ENCODE results near the gene OSBP2. TPM values are rescaled to one million over a fixed set of nuclear protein-coding genes. Genes with fewer than 3 reads are reported as not detected.

Gene OSBP2
- total RNA-seq, 2 donors from 2014 or later: 4.0 to 16.8 TPM

DNA sequence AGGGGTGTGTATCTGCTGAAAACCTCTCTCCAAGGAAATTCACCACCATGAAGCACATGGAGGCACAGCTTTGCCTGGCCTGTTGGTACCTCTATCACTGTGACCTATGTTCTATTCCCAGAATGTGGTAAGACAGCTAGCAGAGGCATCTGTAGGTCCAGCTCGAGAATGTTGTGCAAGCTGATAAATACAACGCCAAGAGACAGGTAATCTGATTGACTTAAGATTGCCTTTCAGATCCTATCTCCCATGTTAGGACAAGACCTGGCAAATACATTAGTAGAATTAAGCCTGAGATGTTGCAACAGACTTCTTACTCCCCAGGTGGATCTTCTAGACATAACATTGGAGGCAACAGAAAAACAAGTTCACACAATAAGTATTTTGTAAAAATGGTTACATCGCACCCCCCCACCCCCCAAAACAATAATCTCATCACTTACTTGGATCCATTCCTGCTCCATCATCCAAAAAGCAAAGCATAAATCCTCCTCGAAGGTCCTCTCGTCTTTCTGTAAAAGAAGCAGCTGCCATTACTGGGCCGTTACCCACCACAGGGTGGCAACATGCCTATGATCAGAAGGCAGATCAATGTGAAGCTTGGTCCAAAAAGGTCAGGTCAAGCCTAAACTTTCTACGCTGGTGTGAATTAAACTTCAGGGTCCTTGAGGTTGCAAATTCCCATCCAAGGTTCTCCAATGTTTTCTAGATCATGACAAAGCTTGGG is 255.4 kb downstream of the OSBP2 start:
- peaks cover 0 to 36% of the 10 kb centered on the region in 2 donors for H3K4me1 ChIP-seq
- H3K36me3 ChIP-seq: peaks cover 42% of the 10 kb centered on the region
- no peaks in the 10 kb centered on the region for H3K9me3 ChIP-seq
- TF ChIP-seq, protein P1, sequence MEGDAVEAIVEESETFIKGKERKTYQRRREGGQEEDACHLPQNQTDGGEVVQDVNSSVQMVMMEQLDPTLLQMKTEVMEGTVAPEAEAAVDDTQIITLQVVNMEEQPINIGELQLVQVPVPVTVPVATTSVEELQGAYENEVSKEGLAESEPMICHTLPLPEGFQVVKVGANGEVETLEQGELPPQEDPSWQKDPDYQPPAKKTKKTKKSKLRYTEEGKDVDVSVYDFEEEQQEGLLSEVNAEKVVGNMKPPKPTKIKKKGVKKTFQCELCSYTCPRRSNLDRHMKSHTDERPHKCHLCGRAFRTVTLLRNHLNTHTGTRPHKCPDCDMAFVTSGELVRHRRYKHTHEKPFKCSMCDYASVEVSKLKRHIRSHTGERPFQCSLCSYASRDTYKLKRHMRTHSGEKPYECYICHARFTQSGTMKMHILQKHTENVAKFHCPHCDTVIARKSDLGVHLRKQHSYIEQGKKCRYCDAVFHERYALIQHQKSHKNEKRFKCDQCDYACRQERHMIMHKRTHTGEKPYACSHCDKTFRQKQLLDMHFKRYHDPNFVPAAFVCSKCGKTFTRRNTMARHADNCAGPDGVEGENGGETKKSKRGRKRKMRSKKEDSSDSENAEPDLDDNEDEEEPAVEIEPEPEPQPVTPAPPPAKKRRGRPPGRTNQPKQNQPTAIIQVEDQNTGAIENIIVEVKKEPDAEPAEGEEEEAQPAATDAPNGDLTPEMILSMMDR (IDR thresholded peaks at IDR 0.05): no peak
- H3K4me3 ChIP-seq: no peak overlapping the region
- DNase-seq (ENCODE audit: low spot score): no peak
- H3K27me3 ChIP-seq: no peaks in the 10 kb centered on the region
- H3K27ac ChIP-seq: no peak overlapping the region

DNA sequence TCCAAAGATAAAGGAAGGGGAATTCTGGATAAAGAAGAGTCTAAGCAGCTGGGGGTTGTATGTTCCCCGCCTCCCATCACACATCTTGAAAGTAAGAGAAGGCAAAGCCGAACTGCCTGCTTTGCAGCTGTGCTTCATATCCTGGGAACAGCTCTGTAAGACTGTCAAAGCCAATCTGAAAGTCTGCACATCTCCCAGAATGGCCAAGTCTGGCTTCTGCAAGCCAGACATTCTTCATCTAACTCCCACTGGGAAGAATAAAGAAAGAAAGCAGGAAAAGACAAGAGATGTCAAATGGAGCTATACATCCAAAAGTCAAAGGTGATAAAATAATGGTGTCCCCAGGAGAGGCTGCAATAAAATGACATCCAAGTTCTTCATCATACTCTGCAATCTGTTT is 258.5 kb downstream of the OSBP2 start:
- no peak overlapping the region for H3K27ac ChIP-seq
- DNase-seq (ENCODE audit: low spot score): no peak
- H3K4me1 ChIP-seq: peaks cover 0 to 5% of the 10 kb centered on the region in 2 donors
- H3K9me3 ChIP-seq: no peaks in the 10 kb centered on the region
- H3K27me3 ChIP-seq: no peaks in the 10 kb centered on the region
- peaks cover 35% of the 10 kb centered on the region for H3K36me3 ChIP-seq
- TF ChIP-seq, protein P1 (IDR thresholded peaks at IDR 0.05): no peak
- H3K4me3 ChIP-seq: no peak overlapping the region

DNA sequence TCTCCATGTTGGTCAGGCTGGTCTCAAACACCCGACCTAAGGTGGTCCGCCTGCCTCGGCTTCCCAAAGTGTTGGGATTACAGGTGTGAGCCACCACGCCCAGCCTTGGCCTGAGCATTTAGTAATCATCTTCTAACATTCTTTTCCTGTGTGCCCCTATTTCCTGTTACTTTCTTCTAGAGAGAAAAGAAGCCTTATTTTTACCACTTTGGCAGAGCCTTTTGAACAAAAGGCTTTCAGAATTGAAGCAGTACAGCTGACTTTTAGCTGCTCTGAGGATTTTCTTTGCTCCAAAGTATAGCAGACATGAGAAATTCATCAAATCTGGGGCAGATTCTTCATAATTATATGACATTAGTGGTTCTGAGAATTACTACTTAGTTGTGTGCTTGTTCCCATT is 260.5 kb downstream of the OSBP2 start:
- Histone ChIP-seq H3K4me1 (no peaks in the 10 kb centered on the region), H3K4me3 (no peak overlapping the region), H3K27me3 (no peaks in the 10 kb centered on the region), H3K36me3 (peaks cover 21% of the 10 kb centered on the region), H3K27ac (no peak overlapping the region), H3K9me3 (no peaks in the 10 kb centered on the region)
- no peak for DNase-seq (ENCODE audit: low spot score)
- TF ChIP-seq, protein P1 (IDR thresholded peaks at IDR 0.05): no peak

MicroRNAs encoded within 50 kb of the gene (microRNA counts, 767-probe panel; counts per million panel counts)
- microRNA hsa-miR-3200-3p: 0 to 178 counts per million in 2 donors

Small RNA genes within 50 kb of the gene (microRNA-seq; reads per million reads assigned to microRNA genes)
- 22.6 to 26.9 reads per million in 2 donors for gene MIR3200 (ENCODE audit: borderline number of aligned reads in 2 of 2, borderline replicate concordance in 1 of 2)

Other genes starting within 250 kb of the OSBP2 start
- not detected for gene SEC14L3, start 222.9 kb upstream of the OSBP2 start, total RNA-seq
- not detected for gene SEC14L4, start 189.2 kb upstream of the OSBP2 start, total RNA-seq
- gene SEC14L6, start 148.1 kb upstream of the OSBP2 start, total RNA-seq: 1 to 10 TPM in 1 of 2 donors, under 1 TPM in 1; 0.11 to 1.1 TPM
- 1 to 10 TPM in 1 of 2 donors, under 1 TPM in 1; 0.33 to 1.7 TPM for gene GAL3ST1, start 120.2 kb upstream of the OSBP2 start, total RNA-seq
- gene PES1, start 103.0 kb upstream of the OSBP2 start, total RNA-seq: 10 to 100 TPM; 13.2 to 33.5 TPM
- gene TCN2, start 87.7 kb upstream of the OSBP2 start, total RNA-seq: 10 to 100 TPM; 28.7 to 38.2 TPM
- 1 to 10 TPM; 4.0 to 9.1 TPM for gene SLC35E4, start 59.1 kb upstream of the OSBP2 start, total RNA-seq
- gene DUSP18, start 27.0 kb upstream of the OSBP2 start, total RNA-seq: 1 to 10 TPM; 1.8 to 4.9 TPM

Data from right atrium auricular region (tissue), 2 donors.